Cardiac fibroblast (primary cell): ENCODE measurements around the gene GRK1.

Experiments
- DNase-seq, 2 donors: peaks; one replicate each; pipeline versions ENCODE4 v3.0.0 to v3.0.0-alpha.2; 2010; ENCODE audit warnings: low read depth in 2 of 2
- H3K4me3 ChIP-seq, 2 donors: replicated peaks in 1 of 2; 1 replicate in 1 of 2; 2 replicates in 1 of 2; pipeline ENCODE4 v1.5.1; 2011; ENCODE audit warnings: low read depth in 2 of 2, low read length in 2 of 2, mild to moderate bottlenecking in 2 of 2, moderate library complexity in 1 of 2
- TF ChIP-seq, protein P1 (sequence below): IDR thresholded peaks from one replicate; pipeline ENCODE4 v1.5.1; 2011; ENCODE audit warnings: low read depth, mild to moderate bottlenecking, low read length, inconsistent platforms

Gene GRK1

GRCh38 chr13:113735194-113735593 is 68.2 kb downstream of the GRK1 start:
- DNase-seq: no peak
- H3K4me3 ChIP-seq: no peak overlapping the region
- TF ChIP-seq, protein P1, sequence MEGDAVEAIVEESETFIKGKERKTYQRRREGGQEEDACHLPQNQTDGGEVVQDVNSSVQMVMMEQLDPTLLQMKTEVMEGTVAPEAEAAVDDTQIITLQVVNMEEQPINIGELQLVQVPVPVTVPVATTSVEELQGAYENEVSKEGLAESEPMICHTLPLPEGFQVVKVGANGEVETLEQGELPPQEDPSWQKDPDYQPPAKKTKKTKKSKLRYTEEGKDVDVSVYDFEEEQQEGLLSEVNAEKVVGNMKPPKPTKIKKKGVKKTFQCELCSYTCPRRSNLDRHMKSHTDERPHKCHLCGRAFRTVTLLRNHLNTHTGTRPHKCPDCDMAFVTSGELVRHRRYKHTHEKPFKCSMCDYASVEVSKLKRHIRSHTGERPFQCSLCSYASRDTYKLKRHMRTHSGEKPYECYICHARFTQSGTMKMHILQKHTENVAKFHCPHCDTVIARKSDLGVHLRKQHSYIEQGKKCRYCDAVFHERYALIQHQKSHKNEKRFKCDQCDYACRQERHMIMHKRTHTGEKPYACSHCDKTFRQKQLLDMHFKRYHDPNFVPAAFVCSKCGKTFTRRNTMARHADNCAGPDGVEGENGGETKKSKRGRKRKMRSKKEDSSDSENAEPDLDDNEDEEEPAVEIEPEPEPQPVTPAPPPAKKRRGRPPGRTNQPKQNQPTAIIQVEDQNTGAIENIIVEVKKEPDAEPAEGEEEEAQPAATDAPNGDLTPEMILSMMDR: no peak

DNA sequence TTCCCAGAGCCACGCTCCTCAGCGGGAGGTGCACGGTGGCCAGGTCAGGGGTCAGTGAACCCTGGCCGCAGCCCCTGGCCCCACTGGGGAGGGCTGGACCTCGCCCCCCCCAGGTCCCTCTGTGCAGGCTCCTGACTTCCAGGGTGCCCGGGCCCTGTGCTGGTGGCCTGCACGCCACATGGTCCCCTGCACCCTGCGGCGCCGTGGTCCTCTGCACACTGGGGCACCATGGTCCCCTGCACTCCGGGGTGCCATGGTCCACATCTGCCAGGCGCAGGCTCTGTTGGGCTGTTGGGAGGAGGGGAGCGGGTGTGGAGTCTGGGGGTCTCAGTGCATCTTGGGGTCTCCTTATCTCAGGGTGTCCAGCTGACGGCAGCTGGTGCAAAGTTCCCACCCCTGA is 68.7 kb downstream of the GRK1 start:
- no peak for DNase-seq
- no peak overlapping the region for H3K4me3 ChIP-seq
- TF ChIP-seq, protein P1: no peak

DNA sequence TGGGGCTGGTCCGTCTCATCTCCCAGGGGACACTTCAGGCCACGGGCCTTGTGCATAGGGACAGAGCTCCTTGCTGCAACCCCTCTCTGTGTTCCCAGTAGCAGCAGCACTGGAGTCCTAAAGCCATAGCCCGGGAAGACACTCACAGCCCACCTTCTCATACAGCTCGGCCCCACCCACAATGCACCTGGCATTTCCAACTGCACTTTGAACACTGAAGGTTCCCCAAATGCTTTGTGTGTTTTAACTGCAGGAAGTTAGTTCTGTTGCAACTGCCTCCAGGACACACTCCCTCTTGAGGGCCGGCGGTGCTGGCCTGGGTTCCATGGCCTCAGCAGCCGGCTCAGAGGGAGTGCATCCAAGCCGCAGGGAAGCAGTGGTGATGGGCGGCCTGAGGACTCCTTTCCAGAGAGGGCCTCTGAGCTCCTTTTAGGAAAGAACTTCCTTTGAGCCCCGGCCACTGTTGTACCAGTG is 69.3 kb downstream of the GRK1 start:
- no peak overlapping the region for H3K4me3 ChIP-seq
- TF ChIP-seq, protein P1: no peak
- no peak for DNase-seq

- no peak overlapping the region for H3K4me3 ChIP-seq
- TF ChIP-seq, protein P1: no peak
- no peak for DNase-seq
Measured at GRCh38 chr13:113737803-113738202, 70.8 kb downstream of the GRK1 start.

DNA sequence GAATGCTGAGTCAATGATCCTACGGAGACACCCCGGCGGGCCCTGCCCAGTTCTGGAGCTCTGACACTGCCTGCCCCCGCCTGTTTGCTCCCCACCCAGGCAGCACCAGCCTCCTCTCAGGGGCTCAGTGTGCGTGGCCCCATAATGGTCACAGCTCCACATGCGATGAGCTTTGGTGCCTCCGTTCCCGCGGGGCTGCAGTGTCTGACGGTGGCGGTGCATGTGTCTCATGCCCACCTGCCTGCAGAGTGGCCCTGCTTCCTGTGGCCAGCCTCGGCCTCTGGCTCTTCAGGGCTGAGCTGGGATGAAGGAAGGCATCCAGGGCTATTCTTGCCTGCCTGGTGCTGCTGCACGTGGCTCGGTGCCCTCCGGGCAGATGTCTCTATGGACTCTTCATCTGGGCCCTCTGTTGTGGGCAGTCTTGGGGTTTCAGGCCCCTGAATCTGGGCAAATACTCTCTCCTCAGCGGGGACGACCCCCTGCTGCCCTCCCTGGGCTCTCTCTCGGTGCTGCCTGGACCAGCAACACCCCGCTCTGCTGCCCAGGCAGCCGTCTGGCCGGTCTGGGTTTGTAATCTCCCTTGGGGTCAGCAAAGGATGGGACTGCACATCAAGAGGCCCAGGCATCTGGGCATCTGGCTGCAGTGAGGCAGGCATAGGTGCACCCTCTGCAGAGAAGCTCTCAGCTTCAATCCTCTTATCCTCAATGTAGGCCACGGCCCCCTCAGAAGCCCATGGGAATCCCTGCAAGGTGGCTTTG is 72.7 kb downstream of the GRK1 start:
- TF ChIP-seq, protein P1: no peak

GRCh38 chr13:113740286-113740556 is 73.2 kb downstream of the GRK1 start:
- no peak overlapping the region for H3K4me3 ChIP-seq
- TF ChIP-seq, protein P1: no peak
- no peak for DNase-seq

More for the DNA sequence above, 72.7 kb downstream of the GRK1 start:
- no peak overlapping the region for H3K4me3 ChIP-seq
- DNase-seq: no peak

GRCh38 chr13:113740661-113741060 is 73.6 kb downstream of the GRK1 start:
- no peak for DNase-seq
- TF ChIP-seq, protein P1: no peak
- H3K4me3 ChIP-seq: no peak overlapping the region
